GM19240 (cell line): ENCODE data around the gene BIRC6.

ENCODE experiments used
- DNase-seq: peaks from one replicate; pipeline ENCODE4 v3.0.0; 2011; ENCODE audit warnings: low spot score; ENCODE audit not compliant: insufficient read length

The BIRC6 gene

DNA sequence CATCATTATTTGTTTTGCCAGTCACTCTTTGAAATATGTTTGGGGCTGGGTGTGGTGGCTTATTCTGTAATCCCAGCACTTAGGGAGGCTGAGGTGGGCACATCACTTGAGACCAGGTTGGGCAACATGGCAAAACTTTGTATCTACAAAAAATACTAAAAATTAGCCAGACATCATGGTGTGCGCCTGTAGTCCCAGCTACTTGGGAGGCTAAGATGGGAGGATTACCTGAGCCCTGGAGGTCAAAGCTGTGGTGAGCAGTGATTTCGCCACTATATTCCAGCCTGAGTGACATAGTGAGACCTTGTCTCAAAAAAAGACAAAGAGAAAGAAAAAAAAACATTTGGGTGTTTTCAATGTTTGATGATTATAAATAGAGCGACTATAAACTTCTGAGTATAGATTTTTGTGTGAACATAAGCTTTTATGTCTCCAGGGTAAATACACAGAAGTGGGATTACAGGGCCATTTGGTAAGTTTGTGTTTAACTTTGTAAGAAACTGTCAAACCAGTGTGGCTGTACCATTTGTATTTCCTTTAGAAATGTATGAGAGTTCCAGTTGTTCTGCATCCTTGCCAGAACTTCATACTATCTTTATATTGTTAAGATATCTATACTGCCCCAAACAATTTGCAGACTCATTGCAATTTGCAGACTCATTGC lies 15.8 kb downstream of the BIRC6 start:
- DNase-seq, result no peak

DNA sequence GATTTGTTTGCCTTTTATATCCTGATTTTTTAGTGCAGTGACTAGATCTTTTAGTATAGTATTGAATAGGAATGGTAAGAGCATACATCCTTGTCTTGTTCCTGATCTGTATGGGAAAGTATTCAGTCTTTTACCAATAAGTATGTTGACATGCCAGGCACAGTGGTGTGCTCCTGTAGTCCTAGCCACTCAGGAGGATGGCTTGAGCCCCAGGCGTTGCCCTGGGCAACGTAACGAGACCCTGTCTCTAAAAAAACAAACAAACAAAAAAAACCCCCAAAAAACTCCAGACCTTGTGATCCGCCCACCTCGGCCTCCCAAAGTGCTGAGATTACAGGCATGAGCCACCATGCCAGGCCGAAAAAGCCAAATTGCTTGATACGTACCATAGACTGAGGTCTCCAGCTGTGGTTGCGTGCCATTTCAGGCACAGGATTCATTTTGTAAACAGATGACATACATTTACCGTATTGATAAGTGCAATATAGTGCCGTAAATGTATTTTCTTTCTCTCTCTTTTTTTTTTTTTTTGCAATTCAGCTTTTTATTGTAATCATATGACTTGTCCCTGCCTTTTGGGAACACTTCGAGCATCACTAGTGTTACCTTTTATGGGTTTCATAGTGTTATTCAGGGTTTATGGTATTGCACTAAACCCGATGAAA lies 18.5 kb downstream of the BIRC6 start:
- DNase-seq, result no peak

DNA sequence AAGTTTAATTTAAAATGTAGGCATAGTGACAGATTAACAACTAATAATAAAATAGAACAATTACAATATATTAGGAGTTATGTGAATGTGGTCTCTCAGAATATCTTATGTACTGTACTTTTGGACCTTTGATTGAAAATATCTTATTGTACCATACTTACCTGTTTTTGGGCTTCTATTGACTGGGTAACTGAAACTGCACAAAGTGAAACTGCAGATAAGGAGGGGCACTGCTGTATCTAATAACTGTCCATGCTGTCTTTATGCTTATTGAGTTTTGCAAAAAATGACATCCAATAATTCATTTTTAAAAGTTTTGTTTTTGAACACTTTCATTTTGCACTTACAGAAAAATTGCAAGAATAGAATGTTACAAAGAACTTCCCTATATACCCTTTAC lies 19.9 kb downstream of the BIRC6 start:
- DNase-seq, result no peak

DNA sequence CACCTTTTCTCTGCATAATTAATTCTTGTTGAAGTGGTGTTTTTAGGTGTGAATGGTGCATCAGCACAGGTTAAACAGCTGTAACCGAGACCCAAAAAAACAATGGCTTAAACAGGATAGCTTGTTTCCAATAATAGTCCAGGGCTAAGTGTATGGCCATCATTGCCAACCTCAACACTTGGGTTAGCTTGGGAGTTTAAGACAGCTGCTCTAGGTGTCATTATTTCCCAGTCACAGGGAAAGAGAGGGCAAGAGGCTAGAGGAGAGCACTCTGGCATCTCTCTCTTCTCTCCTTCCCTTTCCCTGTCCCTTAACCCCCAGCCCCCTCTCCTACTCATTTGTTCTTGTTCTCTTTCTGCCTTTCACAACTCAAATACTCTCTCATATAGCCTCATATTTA lies 21.1 kb downstream of the BIRC6 start:
- no peak for DNase-seq

DNA sequence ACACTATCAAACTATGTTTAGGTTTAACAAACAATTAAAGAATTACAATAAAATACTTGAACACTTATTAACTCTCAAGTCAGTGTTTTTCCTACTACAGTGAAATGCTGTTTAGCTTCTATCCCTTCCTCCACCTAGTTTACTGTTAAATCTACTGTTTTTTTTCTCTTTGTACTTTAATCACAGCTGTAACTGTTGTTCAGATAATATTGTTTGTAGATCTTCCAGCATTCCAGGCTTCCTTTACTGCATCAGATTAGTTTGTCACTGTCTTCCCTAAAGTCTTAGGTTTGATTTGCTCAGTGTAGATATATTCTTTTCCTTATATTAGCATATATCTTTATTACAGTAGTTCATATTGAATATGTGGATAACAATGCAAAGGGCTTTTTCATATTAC lies 22.5 kb downstream of the BIRC6 start:
- no peak for DNase-seq

DNA sequence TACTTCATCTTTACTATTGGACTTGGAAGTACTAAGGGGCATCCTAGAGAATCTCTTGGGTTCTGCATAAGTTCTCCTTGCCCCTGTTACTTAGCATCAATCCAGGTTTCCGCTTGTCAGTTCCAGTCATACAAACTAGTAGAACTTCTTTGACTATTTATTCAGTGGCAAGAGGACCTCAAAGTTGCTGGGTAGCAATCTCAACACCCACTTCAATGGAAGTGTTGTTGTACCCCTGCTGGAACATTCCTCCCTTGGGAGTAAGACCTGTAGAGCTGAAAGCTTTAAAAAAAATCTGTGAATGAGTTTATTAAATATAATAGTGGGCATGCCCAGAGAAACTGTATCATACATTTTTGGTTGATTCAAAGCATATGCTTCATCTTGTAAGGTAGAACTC lies 27.0 kb downstream of the BIRC6 start:
- DNase-seq, result no peak

- no peak for DNase-seq
These were observed 27.7 kb downstream of the BIRC6 start for GRCh38 chr2:32384529-32384928.

- no peak for DNase-seq
These were observed 29.9 kb downstream of the BIRC6 start for GRCh38 chr2:32386739-32387138.

GRCh38 chr2:32399221-32399620 lies 42.4 kb downstream of the BIRC6 start:
- DNase-seq, result no peak

GRCh38 chr2:32402091-32402490 lies 45.3 kb downstream of the BIRC6 start:
- DNase-seq, result no peak

GRCh38 chr2:32403782-32404181 lies 47.0 kb downstream of the BIRC6 start:
- no peak for DNase-seq

DNA sequence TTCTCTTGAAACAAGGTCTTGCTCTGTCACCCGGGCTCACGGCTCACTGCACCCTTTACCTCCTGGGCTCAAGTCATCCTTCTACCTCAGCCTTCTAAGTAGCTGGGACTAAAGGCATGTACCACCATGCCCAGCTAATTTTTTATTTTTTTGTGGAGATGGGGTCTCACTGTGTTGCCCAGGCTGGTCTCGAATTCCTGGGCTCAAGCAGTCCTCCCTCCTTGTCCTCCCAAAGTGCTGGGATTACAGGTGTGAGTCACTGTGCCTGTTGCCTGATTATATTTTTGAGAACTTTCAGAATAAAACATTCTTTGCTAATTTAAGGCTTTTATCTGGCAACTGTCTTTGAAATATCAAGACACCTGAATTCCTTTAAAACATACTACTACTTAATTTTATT lies 47.9 kb downstream of the BIRC6 start:
- DNase-seq, result no peak

DNA sequence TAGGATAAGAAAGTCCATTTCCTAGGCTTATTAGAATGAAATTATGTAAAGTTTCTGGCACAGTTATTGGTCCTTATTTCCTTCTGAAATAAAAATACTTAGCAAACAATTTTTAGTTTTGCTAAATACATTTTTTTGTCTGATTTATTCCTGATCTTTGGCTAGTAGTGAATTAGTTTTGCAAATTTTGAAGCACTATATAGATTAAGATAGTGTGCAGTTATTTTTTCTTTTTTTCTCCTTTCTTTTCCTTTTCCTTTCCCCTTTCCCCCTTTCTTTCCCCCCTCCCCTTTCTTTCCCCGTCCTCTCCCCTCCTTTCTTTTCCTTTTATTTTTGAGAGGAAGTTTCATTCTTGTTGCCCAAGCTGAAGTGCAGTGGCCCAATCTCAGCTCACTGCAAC lies 59.7 kb downstream of the BIRC6 start:
- DNase-seq, result no peak

GRCh38 chr2:32417659-32418058 lies 60.8 kb downstream of the BIRC6 start:
- no peak for DNase-seq

- DNase-seq, result no peak
These were observed 62.0 kb downstream of the BIRC6 start for GRCh38 chr2:32418778-32419177.

- no peak for DNase-seq
These were observed 65.3 kb downstream of the BIRC6 start for GRCh38 chr2:32422133-32422532.

- DNase-seq, result no peak
These were observed 66.7 kb downstream of the BIRC6 start for GRCh38 chr2:32423536-32423935.

DNA sequence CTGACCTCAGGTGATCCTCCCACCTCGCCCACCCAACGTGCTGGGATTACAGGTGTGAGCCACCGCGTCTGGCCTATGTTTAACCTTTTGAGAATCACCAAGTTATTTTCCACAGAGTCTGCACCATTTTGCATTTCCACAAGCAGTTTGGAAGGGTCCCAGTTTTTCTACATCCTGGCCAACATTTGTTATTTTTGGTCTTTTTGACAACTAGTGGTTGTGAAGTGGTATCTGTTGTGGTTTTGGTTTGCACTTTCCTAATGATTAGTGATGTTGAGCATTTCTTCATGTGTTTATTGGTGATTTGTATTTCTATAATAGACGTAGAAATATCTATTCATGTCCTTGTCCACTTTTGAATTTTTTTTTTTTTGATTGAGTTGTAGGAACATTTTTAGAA lies 67.9 kb downstream of the BIRC6 start:
- DNase-seq, result no peak

DNA sequence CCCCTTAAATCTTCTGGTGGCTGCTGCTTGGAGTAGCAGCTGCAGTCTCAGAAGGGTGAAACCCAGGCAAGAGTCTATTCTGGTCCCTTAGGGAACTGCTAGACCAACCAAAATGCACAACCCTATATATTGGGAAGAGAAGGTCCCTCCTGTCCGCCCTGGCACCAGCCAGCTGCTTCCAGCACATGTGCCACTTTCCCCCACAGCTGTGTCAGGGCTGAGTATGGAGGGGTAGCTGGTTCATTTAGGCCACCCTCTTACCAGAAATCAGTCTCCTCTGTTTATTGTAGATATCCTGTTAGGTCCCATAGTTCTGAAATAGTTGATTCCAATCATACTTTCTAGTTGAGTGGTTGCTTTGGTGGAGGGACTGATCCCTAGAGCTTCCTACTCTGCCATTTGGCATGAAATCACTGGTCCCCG lies 68.9 kb downstream of the BIRC6 start:
- no peak for DNase-seq

DNA sequence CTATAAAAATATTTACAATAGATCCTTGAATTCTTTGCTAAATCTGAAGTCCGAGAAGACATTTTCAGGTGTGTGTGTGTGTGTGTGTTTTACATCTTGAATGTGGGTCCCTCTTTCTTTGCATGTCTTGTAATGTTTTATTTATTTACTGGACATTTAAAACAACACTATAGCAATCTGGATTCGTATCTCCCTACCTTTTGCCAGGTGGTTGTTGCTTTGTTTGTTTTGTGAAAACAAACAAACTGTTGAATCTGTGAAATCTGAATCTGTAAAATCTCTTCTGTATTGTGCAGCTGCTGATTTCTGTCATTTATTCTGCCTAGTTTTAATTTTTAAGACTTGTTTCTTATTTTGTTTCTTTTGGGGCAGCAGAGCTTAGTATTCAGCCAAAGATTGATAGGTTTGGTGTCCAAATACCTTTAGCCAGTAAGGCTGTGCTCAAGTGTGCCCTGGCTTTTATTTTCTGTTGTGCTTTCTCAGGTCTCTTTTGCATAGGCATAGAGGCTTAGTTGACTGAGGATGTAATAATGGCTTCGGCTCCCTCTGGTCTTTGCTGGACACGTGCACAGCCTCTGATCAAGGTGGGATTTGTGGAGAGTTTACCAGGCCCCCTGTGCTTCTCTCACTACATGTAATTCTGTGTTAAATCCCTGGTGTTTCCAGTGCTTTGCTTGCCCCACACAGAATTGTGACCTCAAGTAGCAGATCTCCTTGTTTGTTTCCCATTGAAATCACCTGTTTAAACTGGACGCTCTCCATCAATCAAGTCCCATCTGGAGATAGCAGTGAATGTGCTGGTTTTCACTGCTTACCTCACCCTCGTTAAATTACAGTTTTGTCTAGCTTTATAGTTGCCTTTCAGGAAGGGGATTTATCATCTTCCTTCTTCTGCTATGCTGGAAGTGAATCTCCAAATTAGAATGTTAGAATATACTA lies 71.1 kb downstream of the BIRC6 start:
- DNase-seq, result no peak

- no peak for DNase-seq
These were observed 74.0 kb downstream of the BIRC6 start for GRCh38 chr2:32430804-32431203.

GRCh38 chr2:32436150-32436549 lies 79.3 kb downstream of the BIRC6 start:
- DNase-seq, result no peak
